A549 (cell line): Measurements from ENCODE around the gene NDUFB8.

ENCODE experiments used
- CHD2 ChIP-seq: fragments of 150-350 bp; IDR thresholded peaks from 2 replicates; pipeline ENCODE4 v1.6.1; 2014; ENCODE audit warnings: low read length; ENCODE audit not compliant: partially characterized antibody
- CTCF ChIP-seq: fragments of >200 bp; sonication (Bioruptor Twin); formaldehyde crosslinking; IDR thresholded peaks from 3 replicates; pipeline ENCODE4 v1.5.1; 2016
- HDAC2 ChIP-seq: fragments of 200-600 bp; sonication (generic); IDR thresholded peaks from 2 replicates; pipeline ENCODE4 v1.6.1; 2016
- MAX ChIP-seq: IDR thresholded peaks from 2 replicates; pipeline ENCODE4 v1.6.1; 2012
- POLR2A ChIP-seq: IDR thresholded peaks from 2 replicates; pipeline ENCODE4 v1.6.1; 2012; ENCODE audit warnings: mild to moderate bottlenecking, low read length
- ZC3H11A ChIP-seq: fragments of 450-650 bp; IDR thresholded peaks from 2 replicates; pipeline ENCODE4 v1.6.1; 2014; ENCODE audit warnings: antibody characterized with exemption, mild to moderate bottlenecking

GRCh38 chr10:100575585-100576281, 46.1 kb upstream of the NDUFB8 start:
- no peak for TF ChIP-seq HDAC2
- TF ChIP-seq CTCF = no peak
- no peak for TF ChIP-seq CHD2
- no peak for TF ChIP-seq POLR2A
- no peak for TF ChIP-seq MAX
- TF ChIP-seq ZC3H11A = no peak
